Measurements from ENCODE around the gene CEP164.

CEP164 gene

DNA sequence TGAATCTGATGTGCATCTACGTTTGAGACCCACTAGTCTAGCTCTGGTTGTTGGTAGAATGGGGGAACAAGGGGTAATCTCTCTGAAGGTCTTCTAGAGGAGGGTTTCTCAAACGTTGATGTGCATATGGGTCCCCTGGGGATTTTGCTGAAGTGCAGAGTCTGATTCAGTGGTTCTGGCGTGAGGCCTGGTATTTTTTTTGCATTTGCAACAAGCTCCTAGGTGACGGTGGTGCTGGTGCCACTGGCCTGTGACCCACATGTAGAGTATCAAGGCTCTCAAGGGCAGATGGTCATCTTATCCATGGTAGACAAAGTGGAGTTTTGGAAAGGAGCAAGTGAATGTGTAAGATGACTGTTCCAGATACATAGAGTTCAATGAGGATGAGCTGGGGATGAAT, 97.1 kb downstream of the CEP164 start:
- DNase-seq, result no peak

DNA sequence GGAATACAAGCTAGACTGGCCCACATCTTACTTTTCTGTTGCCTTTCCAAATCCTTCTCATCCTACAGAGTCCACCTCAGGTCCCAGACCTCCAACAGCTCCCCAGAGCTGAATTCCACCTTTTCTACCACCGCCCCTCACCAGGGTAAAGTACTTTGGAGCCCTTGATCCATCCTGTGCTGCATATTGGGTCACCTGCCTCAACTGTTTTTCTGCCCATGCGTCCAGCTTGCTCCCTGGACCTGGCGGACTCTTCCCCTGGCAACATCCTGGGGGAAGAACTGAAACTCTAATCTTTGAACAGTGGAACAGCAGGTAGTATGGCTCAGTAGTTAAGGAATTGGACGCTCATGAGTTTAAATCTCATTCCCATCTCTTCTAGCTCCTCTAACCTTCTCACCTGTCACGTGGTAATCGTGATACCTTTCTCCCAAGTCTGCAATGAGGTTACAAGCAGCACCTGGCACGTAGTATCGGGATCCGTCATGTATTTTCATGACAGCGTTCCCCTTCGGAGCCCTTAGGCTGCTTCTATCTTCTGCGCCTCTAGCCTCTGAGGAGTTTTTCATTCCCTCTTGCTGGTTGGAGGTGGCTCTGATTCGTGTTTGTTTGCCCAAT, 98.1 kb downstream of the CEP164 start:
- DNase-seq, result no peak

DNA sequence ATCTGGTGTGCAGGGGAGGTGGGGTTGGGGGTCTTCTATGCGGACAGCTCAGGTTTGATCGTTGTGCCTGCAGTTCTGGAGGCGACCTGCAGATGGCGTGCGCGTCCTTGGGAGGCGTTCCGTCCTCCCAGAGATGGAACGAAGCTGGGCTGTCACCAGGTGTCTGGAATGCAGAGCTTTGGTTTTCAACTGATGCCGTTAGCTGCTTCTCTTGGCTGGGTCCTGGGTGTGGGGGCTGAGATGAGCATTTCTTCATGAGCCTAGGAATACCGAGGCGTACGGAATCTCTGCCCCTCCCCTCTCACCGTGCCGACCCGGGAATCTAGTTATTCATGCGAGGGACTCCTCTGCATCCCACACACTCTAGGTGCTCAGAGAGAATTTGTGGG, 98.6 kb downstream of the CEP164 start:
- DNase-seq, result peak; percentile 47

- DNase-seq, result no peak
These were observed 99.3 kb downstream of the CEP164 start for GRCh38 chr11:117426941-117427340.

DNA sequence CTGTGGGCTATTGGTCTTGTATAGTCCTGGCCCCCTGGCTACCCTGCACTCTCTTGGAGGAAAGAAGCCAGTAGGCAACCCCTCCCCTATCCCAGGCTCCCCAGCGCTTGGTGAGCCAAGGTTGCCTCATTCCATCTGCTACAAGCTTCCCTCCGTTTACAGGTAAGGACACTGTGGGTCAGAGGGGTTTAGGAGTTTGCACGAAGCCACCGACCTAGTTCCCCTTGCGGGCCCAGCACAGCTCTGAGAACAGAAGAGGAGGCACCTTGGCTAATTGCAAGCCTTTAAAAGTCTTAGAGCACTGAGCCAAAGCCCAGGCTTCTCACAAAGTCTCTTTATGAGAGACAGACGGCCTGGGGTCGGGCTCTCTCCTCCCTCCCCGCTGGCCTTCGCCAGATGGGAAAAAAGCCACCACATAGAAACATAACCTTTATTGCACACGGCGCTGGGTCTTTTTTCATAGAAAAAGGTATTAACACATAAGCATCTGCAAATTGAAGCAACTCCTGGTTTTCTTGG, 99.8 kb downstream of the CEP164 start:
- no peak for DNase-seq

DNA sequence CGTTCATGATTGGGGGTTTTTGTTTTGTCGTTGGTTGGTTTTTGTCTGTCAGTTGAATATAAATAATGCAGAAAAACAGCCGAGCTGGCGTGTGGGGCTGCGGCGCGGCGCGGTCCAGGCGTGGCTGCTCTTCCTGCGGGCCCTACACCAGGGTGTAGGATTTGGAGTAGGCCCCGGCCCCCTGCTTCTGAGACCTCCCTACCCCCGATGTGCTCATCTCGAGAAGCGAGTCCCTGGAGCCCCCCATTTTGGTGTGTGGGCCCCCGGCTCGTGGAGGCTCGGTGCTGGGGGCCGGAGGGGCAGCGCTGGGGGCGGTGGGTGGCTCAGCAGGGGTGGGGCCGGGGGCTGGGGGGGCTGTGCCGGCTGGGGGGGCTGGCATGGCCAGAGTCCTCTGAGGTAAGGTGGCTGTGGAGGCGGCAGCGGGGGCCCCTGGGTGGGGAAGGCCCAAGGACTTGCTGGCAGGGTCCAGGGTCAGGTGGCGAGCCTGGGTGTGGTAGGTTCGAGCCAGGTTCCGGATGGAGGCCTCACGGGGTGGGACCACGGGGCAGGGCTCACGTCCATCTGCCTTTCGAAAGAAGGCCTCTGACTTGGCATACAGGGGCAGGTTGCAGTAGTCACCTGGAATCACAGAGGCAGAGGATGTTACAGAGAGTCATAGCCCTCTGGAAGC, 100.7 kb downstream of the CEP164 start:
- DNase-seq, result no peak

- DNase-seq, result no peak
These were observed 101.2 kb downstream of the CEP164 start for GRCh38 chr11:117428856-117429229.

- no peak for DNase-seq
These were observed 102.8 kb downstream of the CEP164 start for GRCh38 chr11:117430293-117430955.

- DNase-seq, result no peak
These were observed 103.8 kb downstream of the CEP164 start for GRCh38 chr11:117431436-117431835.

GRCh38 chr11:117433717-117434116, 106.1 kb downstream of the CEP164 start:
- no peak for DNase-seq

DNA sequence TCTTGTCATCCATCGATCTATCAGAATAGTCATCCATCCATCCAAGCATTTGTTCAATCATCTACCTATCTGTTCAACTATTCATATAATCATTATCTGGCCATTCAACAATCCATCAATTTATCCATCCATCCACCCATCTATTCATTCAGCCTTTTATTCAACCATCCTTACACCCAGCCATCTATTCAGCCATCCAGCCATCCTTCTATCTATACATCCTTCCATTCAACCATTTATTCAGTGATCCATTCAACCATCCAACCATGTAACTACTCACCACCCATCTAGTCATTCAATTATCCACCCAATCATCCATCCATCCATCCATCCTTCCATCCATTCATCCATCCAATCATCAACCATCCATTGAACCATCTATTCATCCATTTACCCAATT, 106.8 kb downstream of the CEP164 start:
- no peak for DNase-seq

DNA sequence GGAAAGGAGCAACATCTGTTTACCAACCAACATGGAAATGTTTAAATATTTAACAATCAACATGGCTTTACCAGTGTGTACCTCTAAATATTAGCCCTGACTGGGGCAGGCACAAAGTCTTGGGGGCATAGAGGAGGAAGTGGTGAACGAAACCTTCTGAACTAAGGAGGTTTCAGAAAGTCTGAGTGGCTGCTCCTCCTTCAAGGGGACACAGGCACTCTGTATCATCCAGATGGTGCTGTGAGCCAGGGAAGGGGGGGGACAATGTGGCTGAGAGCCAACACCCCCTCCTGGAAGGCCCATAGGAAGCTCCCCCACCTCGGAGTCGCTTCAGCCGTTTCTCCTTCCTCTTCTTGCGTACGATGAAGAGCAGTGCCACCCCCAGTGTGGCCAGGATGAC, 107.7 kb downstream of the CEP164 start:
- no peak for DNase-seq

GRCh38 chr11:117437041-117437790, 109.6 kb downstream of the CEP164 start:
- no peak for DNase-seq

- no peak for DNase-seq
These were observed 110.1 kb downstream of the CEP164 start for GRCh38 chr11:117437791-117438130.

GRCh38 chr11:117438371-117439000, 110.8 kb downstream of the CEP164 start:
- no peak for DNase-seq

GRCh38 chr11:117439256-117439655, 111.6 kb downstream of the CEP164 start:
- no peak for DNase-seq

GRCh38 chr11:117440258-117440657, 112.6 kb downstream of the CEP164 start:
- no peak for DNase-seq

DNA sequence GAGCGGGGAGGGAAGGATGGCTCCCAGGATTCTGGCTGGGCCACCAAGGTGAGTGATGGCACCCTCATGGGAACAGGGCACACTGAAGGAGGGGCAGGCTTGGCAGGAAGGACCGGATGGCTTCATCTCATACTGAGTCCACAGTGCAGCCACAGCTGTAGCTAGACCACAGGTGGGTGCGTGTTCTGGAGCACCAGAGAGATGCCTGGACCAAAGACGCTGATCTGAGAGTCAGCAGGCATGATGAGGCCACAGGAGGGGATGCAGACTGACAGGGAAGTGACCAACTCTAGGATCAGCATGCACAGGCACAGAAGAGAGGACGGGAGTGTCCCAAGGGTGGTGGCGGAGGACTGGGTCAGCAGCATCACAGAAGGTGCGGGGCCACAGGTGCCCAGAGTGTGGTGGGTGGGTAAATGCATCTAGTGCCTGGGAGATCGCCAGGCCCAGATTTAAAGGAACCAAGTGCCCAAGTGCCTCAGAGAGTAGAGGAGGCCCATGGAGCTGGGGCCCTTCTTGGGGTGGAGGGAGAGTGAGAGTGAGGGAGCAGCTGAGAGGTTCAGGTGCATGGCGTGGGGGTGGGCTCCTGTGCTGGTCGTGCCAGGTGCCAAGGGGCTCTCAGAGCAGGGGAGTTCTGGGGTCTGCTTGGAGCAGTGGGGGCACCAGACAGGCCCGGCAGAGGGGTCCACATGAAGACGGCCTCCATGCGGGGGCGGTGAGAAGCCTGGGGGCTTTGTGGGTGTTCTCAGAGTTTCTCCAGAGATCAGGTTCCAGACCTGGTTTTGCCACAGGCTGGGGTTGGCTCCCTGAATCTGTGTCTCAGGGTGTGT, 113.7 kb downstream of the CEP164 start:
- DNase-seq, result no peak

- DNase-seq, result no peak
These were observed 114.6 kb downstream of the CEP164 start for GRCh38 chr11:117442049-117442868.

GRCh38 chr11:117442869-117443239, 115.2 kb downstream of the CEP164 start:
- DNase-seq, result no peak
